ENCODE data around the gene SAMD11. TPM values are rescaled to one million over a fixed set of nuclear protein-coding genes. Genes with fewer than 3 reads are reported as not detected.
A peak's percentile ranks its signal among the peaks of the same experiment; 100 is the strongest.

Gene SAMD11
- total RNA-seq, 1 donor from 2014 or later = 33.9 TPM

- intact Hi-C loops (cut with DNase I) = no loop called here
- H3K4me3 ChIP-seq = peak overlapping the region; percentile 38 to 59
- H3K27ac ChIP-seq = no peak overlapping the region
- H3K36me3 ChIP-seq = no peaks in the 10 kb centered on the region
- H3K4me1 ChIP-seq = peaks cover 53% of the 10 kb centered on the region
- no peak for DNase-seq (ENCODE audit: extremely low spot score in 2 of 2)
- TF ChIP-seq POLR2A (IDR thresholded peaks at IDR 0.05) = no peak
- no peak for TF ChIP-seq POLR2AphosphoS5 (IDR thresholded peaks at IDR 0.05; ENCODE audit: insufficient read depth in 1 of 2, low read depth in 1 of 2)
- TF ChIP-seq CTCF (IDR thresholded peaks at IDR 0.05) = no peak
- no peaks in the 10 kb centered on the region for H3K9me3 ChIP-seq
- H3K27me3 ChIP-seq = peaks cover 6% of the 10 kb centered on the region
These were observed 15.9 kb downstream of the SAMD11 start for GRCh38 chr1:939511-940106.

- H3K27me3 ChIP-seq = peaks cover 6% of the 10 kb centered on the region
- TF ChIP-seq CTCF (IDR thresholded peaks at IDR 0.05) = peak in 1 of 3 experiments; percentile 6
- TF ChIP-seq POLR2AphosphoS5 (IDR thresholded peaks at IDR 0.05; ENCODE audit: insufficient read depth in 1 of 2, low read depth in 1 of 2) = peak in 1 of 2 donors; percentile 27
- TF ChIP-seq POLR2A (IDR thresholded peaks at IDR 0.05) = no peak
- DNase-seq (ENCODE audit: extremely low spot score in 2 of 2) = no peak
- no peaks in the 10 kb centered on the region for H3K9me3 ChIP-seq
- intact Hi-C loops (cut with DNase I) = no loop called here
- peaks cover 50% of the 10 kb centered on the region for H3K4me1 ChIP-seq
- no peaks in the 10 kb centered on the region for H3K36me3 ChIP-seq
- H3K4me3 ChIP-seq = peak overlapping the region; percentile 38 to 59
- H3K27ac ChIP-seq = peak overlapping the region; percentile 72
These were observed 16.6 kb downstream of the SAMD11 start for GRCh38 chr1:940107-941014.

GRCh38 chr1:941015-941587 is 17.4 kb downstream of the SAMD11 start:
- Histone ChIP-seq H3K4me3 (peak overlapping the region; percentile 38 to 59), H3K9me3 (no peaks in the 10 kb centered on the region), H3K27ac (peak overlapping the region; percentile 72), H3K4me1 (peaks cover 43% of the 10 kb centered on the region), H3K27me3 (peaks cover 6% of the 10 kb centered on the region), H3K36me3 (no peaks in the 10 kb centered on the region)
- intact Hi-C loops (cut with DNase I) = no loop called here
- no peak for DNase-seq (ENCODE audit: extremely low spot score in 2 of 2)
- TF ChIP-seq CTCF (IDR thresholded peaks at IDR 0.05) = no peak
- TF ChIP-seq POLR2A (IDR thresholded peaks at IDR 0.05) = no peak
- TF ChIP-seq POLR2AphosphoS5 (IDR thresholded peaks at IDR 0.05; ENCODE audit: insufficient read depth in 1 of 2, low read depth in 1 of 2) = no peak

DNA sequence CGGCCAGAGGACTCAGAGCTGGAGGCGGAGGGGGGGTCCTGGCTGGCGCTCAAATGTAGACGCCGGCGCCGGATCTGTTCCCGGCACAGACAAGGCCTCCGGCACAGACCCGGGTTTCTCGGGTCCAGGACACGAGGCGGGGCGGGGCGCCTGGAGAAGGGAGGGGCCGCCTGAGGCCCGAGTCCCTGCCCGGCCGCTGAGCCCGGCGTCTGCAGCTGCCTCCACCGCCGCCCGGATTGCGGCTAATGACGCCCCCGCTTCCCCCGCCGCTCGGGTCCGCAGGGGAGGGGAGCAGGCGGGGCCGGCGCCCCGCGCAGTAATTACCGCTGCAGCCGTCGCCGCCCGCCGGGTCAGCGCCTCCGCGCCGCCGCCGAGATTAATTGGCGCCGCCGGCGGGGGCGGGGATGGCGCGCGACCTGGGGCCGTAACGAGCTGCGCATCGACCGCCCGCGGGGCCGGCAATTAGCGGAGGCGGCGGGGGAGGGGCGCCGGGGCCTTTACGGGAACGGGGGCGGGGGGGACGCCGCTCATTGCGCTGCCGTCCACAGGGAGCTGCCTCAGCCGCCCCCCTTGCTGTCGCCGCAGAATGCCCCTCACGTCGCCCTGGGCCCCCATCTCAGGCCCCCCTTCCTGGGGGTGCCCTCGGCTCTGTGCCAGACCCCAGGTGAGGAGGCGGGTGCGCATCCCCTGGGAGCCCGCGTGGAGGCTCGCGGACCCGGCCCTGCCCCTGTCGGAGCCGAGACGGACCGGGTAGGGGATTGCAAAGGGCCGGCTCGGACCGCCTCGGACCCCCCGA is 18.1 kb downstream of the SAMD11 start:
- Histone ChIP-seq H3K27ac (peak overlapping the region; percentile 72), H3K4me1 (peaks cover 41% of the 10 kb centered on the region), H3K9me3 (no peaks in the 10 kb centered on the region), H3K27me3 (peaks cover 6% of the 10 kb centered on the region), H3K36me3 (peaks cover 0 to 5% of the 10 kb centered on the region in 2 donors), H3K4me3 (peak overlapping the region; percentile 38 to 59)
- intact Hi-C loops (cut with DNase I) = no loop called here
- no peak for DNase-seq (ENCODE audit: extremely low spot score in 2 of 2)
- TF ChIP-seq POLR2AphosphoS5 (IDR thresholded peaks at IDR 0.05; ENCODE audit: insufficient read depth in 1 of 2, low read depth in 1 of 2) (peak in 1 of 2 donors; percentile 35), POLR2A (IDR thresholded peaks at IDR 0.05) (no peak)

DNA sequence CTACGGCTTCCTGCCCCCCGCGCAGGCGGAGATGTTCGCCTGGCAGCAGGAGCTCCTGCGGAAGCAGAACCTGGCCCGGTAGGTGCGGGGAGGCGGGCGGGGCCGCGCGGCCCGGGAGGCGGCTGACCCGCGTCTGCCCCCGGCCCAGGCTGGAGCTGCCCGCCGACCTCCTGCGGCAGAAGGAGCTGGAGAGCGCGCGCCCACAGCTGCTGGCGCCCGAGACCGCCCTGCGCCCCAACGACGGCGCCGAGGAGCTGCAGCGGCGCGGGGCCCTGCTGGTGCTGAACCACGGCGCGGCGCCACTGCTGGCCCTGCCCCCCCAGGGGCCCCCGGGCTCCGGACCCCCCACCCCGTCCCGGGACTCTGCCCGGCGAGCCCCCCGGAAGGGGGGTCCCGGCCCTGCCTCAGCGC is 18.7 kb downstream of the SAMD11 start:
- intact Hi-C loops (cut with DNase I) = no loop called here
- Histone ChIP-seq H3K36me3 (peaks cover 0 to 7% of the 10 kb centered on the region in 2 donors), H3K4me3 (peak overlapping the region; percentile 38 to 59), H3K4me1 (peaks cover 41% of the 10 kb centered on the region), H3K27me3 (peaks cover 6% of the 10 kb centered on the region), H3K27ac (peak overlapping the region; percentile 72), H3K9me3 (no peaks in the 10 kb centered on the region)
- no peak for DNase-seq (ENCODE audit: extremely low spot score in 2 of 2)
- no peak for TF ChIP-seq POLR2AphosphoS5 (IDR thresholded peaks at IDR 0.05; ENCODE audit: insufficient read depth in 1 of 2, low read depth in 1 of 2)
- TF ChIP-seq CTCF (IDR thresholded peaks at IDR 0.05) = no peak
